ENCODE measurements around the gene FSHR.
A peak's percentile ranks its signal among the peaks of the same experiment; 100 is the strongest.

FSHR gene

GRCh38 chr2:49021271-49021670, 133.0 kb downstream of the FSHR start:
- POLR2A ChIA-PET = no interaction called here
- CTCF ChIA-PET = no interaction called here
- H3K36me3 ChIP-seq (ENCODE audit: control insufficient read depth in 4 of 4, insufficient read depth in 4 of 4, low read length in 3 of 4) = no peaks in the 10 kb centered on the region

GRCh38 chr2:49005261-49005660, 149.1 kb downstream of the FSHR start:
- Histone ChIP-seq H3K4me3 (ENCODE audit: control insufficient read depth in 1 of 7, extremely low read depth in 1 of 7, insufficient read depth in 4 of 7, low read depth in 2 of 7, low read length in 6 of 7) (no peak overlapping the region), H3K36me3 (ENCODE audit: control insufficient read depth in 4 of 4, insufficient read depth in 4 of 4, low read length in 3 of 4) (no peaks in the 10 kb centered on the region), H3K4me1 (ENCODE audit: control extremely low read depth in 1 of 4, control insufficient read depth in 4 of 4, insufficient read depth in 4 of 4, low read length in 3 of 4) (no peaks in the 10 kb centered on the region), H3K27me3 (replicated peaks in 2 of 5; ENCODE audit: control insufficient read depth in 4 of 5, insufficient read depth in 5 of 5, low read length in 4 of 5) (no peaks in the 10 kb centered on the region), H3K27ac (ENCODE audit: insufficient read depth in 1 of 2, low read depth in 1 of 2, low read length in 2 of 2, poor library complexity in 1 of 2, severe bottlenecking in 2 of 2) (no peak overlapping the region), H3K9me3 (ENCODE audit: control extremely low read depth in 1 of 5, control insufficient read depth in 4 of 5, insufficient read depth in 2 of 5, low read depth in 1 of 5, low read length in 4 of 5) (no peaks in the 10 kb centered on the region)
- ChIA-PET POLR2A (no interaction called here), CTCF (no interaction called here)
- DNase-seq = no peak
- WGBS (ENCODE audit: insufficient coverage) = 91% methylated on average over 3 of the region's 3 CpGs

More at GRCh38 chr2:49021271-49021670, 133.0 kb downstream of the FSHR start:
- H3K27me3 ChIP-seq (replicated peaks in 2 of 5; ENCODE audit: control insufficient read depth in 4 of 5, insufficient read depth in 5 of 5, low read length in 4 of 5) = no peaks in the 10 kb centered on the region
- WGBS (ENCODE audit: insufficient coverage) = 100% methylated on average over 1 of the region's 2 CpGs
- H3K4me3 ChIP-seq (ENCODE audit: control insufficient read depth in 1 of 7, extremely low read depth in 1 of 7, insufficient read depth in 4 of 7, low read depth in 2 of 7, low read length in 6 of 7) = no peak overlapping the region
- no peaks in the 10 kb centered on the region for H3K9me3 ChIP-seq (ENCODE audit: control extremely low read depth in 1 of 5, control insufficient read depth in 4 of 5, insufficient read depth in 2 of 5, low read depth in 1 of 5, low read length in 4 of 5)
- DNase-seq = no peak
- no peak overlapping the region for H3K27ac ChIP-seq (ENCODE audit: insufficient read depth in 1 of 2, low read depth in 1 of 2, low read length in 2 of 2, poor library complexity in 1 of 2, severe bottlenecking in 2 of 2)
- no peaks in the 10 kb centered on the region for H3K4me1 ChIP-seq (ENCODE audit: control extremely low read depth in 1 of 4, control insufficient read depth in 4 of 4, insufficient read depth in 4 of 4, low read length in 3 of 4)

- H3K27me3 ChIP-seq (replicated peaks in 2 of 5; ENCODE audit: control insufficient read depth in 4 of 5, insufficient read depth in 5 of 5, low read length in 4 of 5) = no peaks in the 10 kb centered on the region
- POLR2A ChIA-PET = no interaction called here
- H3K4me3 ChIP-seq (ENCODE audit: control insufficient read depth in 1 of 7, extremely low read depth in 1 of 7, insufficient read depth in 4 of 7, low read depth in 2 of 7, low read length in 6 of 7) = no peak overlapping the region
- WGBS (ENCODE audit: insufficient coverage) = 0% methylated on average over 1 of the region's 1 CpG
- H3K9me3 ChIP-seq (ENCODE audit: control extremely low read depth in 1 of 5, control insufficient read depth in 4 of 5, insufficient read depth in 2 of 5, low read depth in 1 of 5, low read length in 4 of 5) = no peaks in the 10 kb centered on the region
- no peak overlapping the region for H3K27ac ChIP-seq (ENCODE audit: insufficient read depth in 1 of 2, low read depth in 1 of 2, low read length in 2 of 2, poor library complexity in 1 of 2, severe bottlenecking in 2 of 2)
- H3K4me1 ChIP-seq (ENCODE audit: control extremely low read depth in 1 of 4, control insufficient read depth in 4 of 4, insufficient read depth in 4 of 4, low read length in 3 of 4) = no peaks in the 10 kb centered on the region
- no peaks in the 10 kb centered on the region for H3K36me3 ChIP-seq (ENCODE audit: control insufficient read depth in 4 of 4, insufficient read depth in 4 of 4, low read length in 3 of 4)
- CTCF ChIA-PET = interaction anchor here (0.6 kb wide), 1 partner anchor 418 kb away, joined by 3 read pairs; no protein-coding TSS in a partner anchor
- peak in 2 of 3 donors; percentile 0 to 1 for DNase-seq
Measured at GRCh38 chr2:49004036-49004626, 150.2 kb downstream of the FSHR start.

- POLR2A ChIA-PET = no interaction called here
- CTCF ChIA-PET = no interaction called here
- H3K36me3 ChIP-seq (ENCODE audit: control insufficient read depth in 4 of 4, insufficient read depth in 4 of 4, low read length in 3 of 4) = no peaks in the 10 kb centered on the region
- no peak for DNase-seq
- no peaks in the 10 kb centered on the region for H3K27me3 ChIP-seq (replicated peaks in 2 of 5; ENCODE audit: control insufficient read depth in 4 of 5, insufficient read depth in 5 of 5, low read length in 4 of 5)
- no peaks in the 10 kb centered on the region for H3K9me3 ChIP-seq (ENCODE audit: control extremely low read depth in 1 of 5, control insufficient read depth in 4 of 5, insufficient read depth in 2 of 5, low read depth in 1 of 5, low read length in 4 of 5)
- no peak overlapping the region for H3K4me3 ChIP-seq (ENCODE audit: control insufficient read depth in 1 of 7, extremely low read depth in 1 of 7, insufficient read depth in 4 of 7, low read depth in 2 of 7, low read length in 6 of 7)
- H3K27ac ChIP-seq (ENCODE audit: insufficient read depth in 1 of 2, low read depth in 1 of 2, low read length in 2 of 2, poor library complexity in 1 of 2, severe bottlenecking in 2 of 2) = no peak overlapping the region
- 91% methylated on average over 4 of the region's 5 CpGs for WGBS (ENCODE audit: insufficient coverage)
- H3K4me1 ChIP-seq (ENCODE audit: control extremely low read depth in 1 of 4, control insufficient read depth in 4 of 4, insufficient read depth in 4 of 4, low read length in 3 of 4) = no peaks in the 10 kb centered on the region
Measured at GRCh38 chr2:49003201-49003600, 151.1 kb downstream of the FSHR start.

GRCh38 chr2:49002750-49003149, 151.6 kb downstream of the FSHR start:
- H3K36me3 ChIP-seq (ENCODE audit: control insufficient read depth in 4 of 4, insufficient read depth in 4 of 4, low read length in 3 of 4) = no peaks in the 10 kb centered on the region
- ChIA-PET POLR2A (no interaction called here), CTCF (no interaction called here)
- H3K27me3 ChIP-seq (replicated peaks in 2 of 5; ENCODE audit: control insufficient read depth in 4 of 5, insufficient read depth in 5 of 5, low read length in 4 of 5) = no peaks in the 10 kb centered on the region
- H3K4me1 ChIP-seq (ENCODE audit: control extremely low read depth in 1 of 4, control insufficient read depth in 4 of 4, insufficient read depth in 4 of 4, low read length in 3 of 4) = no peaks in the 10 kb centered on the region
- DNase-seq = no peak
- 35% methylated on average over 2 of the region's 3 CpGs for WGBS (ENCODE audit: insufficient coverage)
- no peaks in the 10 kb centered on the region for H3K9me3 ChIP-seq (ENCODE audit: control extremely low read depth in 1 of 5, control insufficient read depth in 4 of 5, insufficient read depth in 2 of 5, low read depth in 1 of 5, low read length in 4 of 5)
- no peak overlapping the region for H3K4me3 ChIP-seq (ENCODE audit: control insufficient read depth in 1 of 7, extremely low read depth in 1 of 7, insufficient read depth in 4 of 7, low read depth in 2 of 7, low read length in 6 of 7)
- no peak overlapping the region for H3K27ac ChIP-seq (ENCODE audit: insufficient read depth in 1 of 2, low read depth in 1 of 2, low read length in 2 of 2, poor library complexity in 1 of 2, severe bottlenecking in 2 of 2)

- H3K36me3 ChIP-seq (ENCODE audit: control insufficient read depth in 4 of 4, insufficient read depth in 4 of 4, low read length in 3 of 4) = no peaks in the 10 kb centered on the region
- DNase-seq = no peak
- H3K27ac ChIP-seq (ENCODE audit: insufficient read depth in 1 of 2, low read depth in 1 of 2, low read length in 2 of 2, poor library complexity in 1 of 2, severe bottlenecking in 2 of 2) = no peak overlapping the region
- ChIA-PET CTCF (no interaction called here), POLR2A (no interaction called here)
- no peaks in the 10 kb centered on the region for H3K9me3 ChIP-seq (ENCODE audit: control extremely low read depth in 1 of 5, control insufficient read depth in 4 of 5, insufficient read depth in 2 of 5, low read depth in 1 of 5, low read length in 4 of 5)
- H3K27me3 ChIP-seq (replicated peaks in 2 of 5; ENCODE audit: control insufficient read depth in 4 of 5, insufficient read depth in 5 of 5, low read length in 4 of 5) = no peaks in the 10 kb centered on the region
- H3K4me1 ChIP-seq (ENCODE audit: control extremely low read depth in 1 of 4, control insufficient read depth in 4 of 4, insufficient read depth in 4 of 4, low read length in 3 of 4) = no peaks in the 10 kb centered on the region
- H3K4me3 ChIP-seq (ENCODE audit: control insufficient read depth in 1 of 7, extremely low read depth in 1 of 7, insufficient read depth in 4 of 7, low read depth in 2 of 7, low read length in 6 of 7) = no peak overlapping the region
Measured at GRCh38 chr2:49000695-49001094, 153.6 kb downstream of the FSHR start.

GRCh38 chr2:48998449-48998848, 155.9 kb downstream of the FSHR start:
- Histone ChIP-seq H3K4me3 (ENCODE audit: control insufficient read depth in 1 of 7, extremely low read depth in 1 of 7, insufficient read depth in 4 of 7, low read depth in 2 of 7, low read length in 6 of 7) (no peak overlapping the region), H3K4me1 (ENCODE audit: control extremely low read depth in 1 of 4, control insufficient read depth in 4 of 4, insufficient read depth in 4 of 4, low read length in 3 of 4) (no peaks in the 10 kb centered on the region), H3K27me3 (replicated peaks in 2 of 5; ENCODE audit: control insufficient read depth in 4 of 5, insufficient read depth in 5 of 5, low read length in 4 of 5) (no peaks in the 10 kb centered on the region), H3K27ac (ENCODE audit: insufficient read depth in 1 of 2, low read depth in 1 of 2, low read length in 2 of 2, poor library complexity in 1 of 2, severe bottlenecking in 2 of 2) (no peak overlapping the region), H3K36me3 (ENCODE audit: control insufficient read depth in 4 of 4, insufficient read depth in 4 of 4, low read length in 3 of 4) (no peaks in the 10 kb centered on the region), H3K9me3 (ENCODE audit: control extremely low read depth in 1 of 5, control insufficient read depth in 4 of 5, insufficient read depth in 2 of 5, low read depth in 1 of 5, low read length in 4 of 5) (no peaks in the 10 kb centered on the region)
- ChIA-PET CTCF (no interaction called here), POLR2A (no interaction called here)
- no CpG with 5 or more reads among the region's 2 CpGs for WGBS (ENCODE audit: insufficient coverage)
- DNase-seq = no peak

All from common myeloid progenitor, CD34-positive (primary cell).